ENCODE measurements around the gene ZC3H12D.

DNA sequence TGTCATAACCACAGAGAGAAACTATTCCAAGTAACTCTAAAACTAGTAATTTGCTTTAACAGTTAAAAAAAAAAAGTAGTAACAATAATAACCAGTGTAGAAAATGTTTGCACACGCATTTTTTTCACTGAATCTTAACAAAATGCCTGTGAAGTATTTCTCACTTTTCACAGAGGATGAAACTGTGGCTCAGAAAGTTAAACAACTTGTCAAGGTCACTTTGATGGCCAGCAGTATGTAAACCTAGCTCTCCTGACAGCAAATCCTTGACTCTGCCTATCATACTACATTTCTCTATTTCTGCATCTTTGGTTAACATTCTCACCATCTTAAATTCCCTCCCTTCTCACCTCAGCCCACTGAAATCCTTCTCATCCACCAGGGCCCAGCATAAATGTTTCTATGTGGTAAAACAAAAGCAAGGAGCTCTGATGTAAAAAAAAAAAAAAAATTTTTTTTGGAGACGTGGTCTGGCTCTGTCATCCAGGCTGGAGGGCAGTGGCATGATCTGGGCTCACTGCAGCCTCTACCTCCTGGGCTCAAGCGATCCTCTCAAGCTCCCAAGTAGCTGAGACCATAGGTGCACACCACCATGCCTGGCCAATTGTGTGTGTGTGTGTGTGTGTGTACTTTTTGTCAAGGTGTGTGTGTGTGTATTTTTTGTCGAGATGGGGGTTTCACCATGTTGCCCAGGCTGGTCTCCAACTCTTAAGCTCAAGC lies 26.1 kb upstream of the ZC3H12D start:
- TF ChIP-seq CTCF (conservative IDR thresholded peaks at IDR 0.05; ENCODE audit: low read length), result no peak
- no peak for TF ChIP-seq EZH2phosphoT487 (IDR thresholded peaks at IDR 0.05; ENCODE audit: borderline replicate concordance)
